HG03442 (cell line): ENCODE results near the gene MIPOL1.
"Not testable (repeated sequence)": the region's sequence is repeated elsewhere in the genome, so short reads cannot be mapped to it uniquely, and the experiment has no call there.

Source experiments
- ATAC-seq: cut with Tn5 transposase; IDR thresholded peaks from one replicate; pipeline ENCODE4 v1.9.1; 2021; ENCODE audit warnings: mild to moderate bottlenecking, moderate library complexity; ENCODE audit not compliant: unreplicated experiment

The MIPOL1 gene

GRCh38 chr14:37230551-37231194, 32.9 kb downstream of the MIPOL1 start:
- peak; percentile 87 for ATAC-seq

DNA sequence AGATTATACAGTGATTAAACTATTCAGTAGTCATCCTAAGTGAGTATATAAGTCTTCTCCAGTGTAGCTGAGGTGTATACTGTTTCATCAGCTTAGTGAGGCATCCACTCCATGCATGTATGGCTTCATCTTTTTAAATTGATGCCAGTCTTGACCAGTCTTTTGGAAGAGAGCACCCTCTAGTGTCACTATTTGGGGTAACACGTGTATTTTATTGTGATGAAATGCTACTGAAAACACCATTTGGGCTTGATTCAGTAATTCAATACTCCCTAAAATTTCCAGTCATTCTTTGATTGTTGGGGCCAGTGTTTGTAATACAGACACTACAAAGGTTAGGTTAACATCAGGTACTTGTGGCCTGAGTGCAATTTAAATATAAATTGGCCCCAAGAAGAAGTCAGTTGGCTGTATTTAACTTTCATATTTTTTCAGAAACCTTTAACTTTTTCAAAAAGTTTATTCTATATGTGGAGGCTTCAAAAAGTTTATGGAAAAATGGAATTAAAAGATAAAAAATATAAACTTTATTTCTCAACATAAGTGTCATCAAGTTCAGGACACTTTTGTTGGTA, 35.3 kb downstream of the MIPOL1 start:
- ATAC-seq: peak; percentile 70

GRCh38 chr14:37234222-37234621, 36.5 kb downstream of the MIPOL1 start:
- ATAC-seq: no peak

- not testable (repeated sequence) for ATAC-seq
These were observed 38.3 kb downstream of the MIPOL1 start for GRCh38 chr14:37236044-37236443.

DNA sequence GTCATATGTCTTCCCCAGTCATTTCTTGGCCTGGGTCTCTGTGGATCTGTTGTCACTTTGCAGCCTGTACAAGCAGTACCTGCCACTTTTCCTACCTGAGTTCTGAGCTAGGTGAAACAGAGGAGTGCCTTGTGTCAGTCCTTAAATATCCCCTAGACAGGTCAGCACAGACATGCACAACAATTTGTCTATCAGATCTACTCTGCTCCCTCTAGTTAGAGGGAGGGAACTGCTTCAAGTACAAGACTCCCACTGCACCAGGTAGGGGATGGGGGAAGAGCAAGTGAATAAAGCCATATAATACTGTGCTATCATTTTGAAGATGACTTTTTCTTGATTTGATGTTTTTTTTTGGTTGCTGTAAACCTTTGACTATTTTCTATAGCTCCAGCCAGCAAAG, 39.4 kb downstream of the MIPOL1 start:
- no peak for ATAC-seq

GRCh38 chr14:37237735-37238200, 40.0 kb downstream of the MIPOL1 start:
- no peak for ATAC-seq

GRCh38 chr14:37241198-37241597, 43.5 kb downstream of the MIPOL1 start:
- no peak for ATAC-seq

DNA sequence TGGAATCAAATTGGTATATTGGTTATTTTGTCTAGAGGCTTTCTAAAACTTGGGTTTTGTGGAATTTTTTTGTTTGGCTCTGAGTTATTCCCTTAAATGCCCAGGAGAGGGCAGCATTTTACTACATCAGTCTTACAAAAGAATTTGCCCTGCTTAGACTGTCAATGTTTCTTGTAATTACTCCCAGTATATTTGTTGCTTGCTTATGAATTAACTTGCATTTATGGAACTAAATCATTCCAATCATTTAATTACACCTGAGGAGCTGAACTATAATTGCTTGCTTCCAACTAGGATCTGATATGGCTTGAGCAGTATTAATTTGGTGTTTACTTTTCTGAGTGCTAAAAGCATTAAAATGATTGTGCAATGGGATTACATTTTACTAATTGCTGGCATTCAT, 48.7 kb downstream of the MIPOL1 start:
- ATAC-seq: peak; percentile 70

DNA sequence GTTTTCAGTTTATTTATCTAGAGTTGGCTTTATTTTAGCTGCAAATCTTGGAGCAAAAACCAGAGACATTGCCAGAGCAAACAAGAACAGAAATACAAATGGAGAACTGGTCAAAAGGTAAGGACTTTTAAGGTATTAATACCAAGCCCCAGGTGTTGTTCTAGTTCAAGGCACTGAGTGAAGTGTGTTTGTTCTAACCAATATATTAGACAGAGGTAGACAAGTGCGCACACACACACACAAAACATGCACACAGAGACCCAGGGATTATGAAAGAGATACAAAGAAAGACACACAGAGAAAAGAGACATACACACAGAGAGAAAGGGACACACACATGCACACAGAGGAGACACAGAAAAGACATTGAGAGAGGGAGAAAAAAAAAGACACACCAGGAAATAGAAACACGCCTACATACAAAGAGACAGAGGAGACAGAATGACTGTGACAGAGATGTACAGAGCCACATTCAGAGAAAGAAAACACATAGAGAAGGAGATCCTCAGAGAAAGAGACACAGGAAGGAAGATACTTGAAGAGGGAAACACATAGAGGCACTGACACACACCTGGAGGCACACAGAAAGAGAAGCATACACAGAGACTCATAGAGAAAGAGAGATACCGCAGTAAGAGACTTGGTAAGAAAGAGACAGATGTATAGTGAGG, 50.2 kb downstream of the MIPOL1 start:
- no peak for ATAC-seq

GRCh38 chr14:37251775-37252174, 54.0 kb downstream of the MIPOL1 start:
- no peak for ATAC-seq

- ATAC-seq: no peak
These were observed 54.7 kb downstream of the MIPOL1 start for GRCh38 chr14:37252434-37252833.

- no peak for ATAC-seq
These were observed 56.2 kb downstream of the MIPOL1 start for GRCh38 chr14:37253905-37254304.

DNA sequence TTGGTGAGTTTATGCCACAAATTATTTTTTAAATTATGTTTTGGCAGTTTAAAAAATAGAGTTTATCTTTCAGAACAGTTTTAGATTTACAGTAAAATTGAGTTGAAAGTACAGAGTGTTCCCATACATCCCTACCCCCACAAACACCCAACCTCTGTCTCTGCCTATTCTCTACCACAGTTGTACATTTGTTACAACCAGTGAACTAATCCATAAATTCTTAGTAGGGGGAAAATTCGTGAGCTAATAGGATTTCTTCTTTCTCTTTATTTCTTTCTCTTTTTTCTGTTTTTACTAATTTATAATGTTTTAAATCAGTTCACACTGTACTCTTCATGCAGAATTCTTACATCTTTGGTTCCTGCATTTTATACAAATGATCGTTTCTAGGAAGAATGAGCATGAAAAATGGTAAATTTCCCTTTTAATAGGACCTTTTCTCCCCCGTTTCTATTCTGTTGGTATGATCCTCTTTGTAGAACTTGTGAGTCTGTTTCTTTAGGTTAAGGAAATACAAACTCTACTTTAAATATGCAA, 56.7 kb downstream of the MIPOL1 start:
- no peak for ATAC-seq

DNA sequence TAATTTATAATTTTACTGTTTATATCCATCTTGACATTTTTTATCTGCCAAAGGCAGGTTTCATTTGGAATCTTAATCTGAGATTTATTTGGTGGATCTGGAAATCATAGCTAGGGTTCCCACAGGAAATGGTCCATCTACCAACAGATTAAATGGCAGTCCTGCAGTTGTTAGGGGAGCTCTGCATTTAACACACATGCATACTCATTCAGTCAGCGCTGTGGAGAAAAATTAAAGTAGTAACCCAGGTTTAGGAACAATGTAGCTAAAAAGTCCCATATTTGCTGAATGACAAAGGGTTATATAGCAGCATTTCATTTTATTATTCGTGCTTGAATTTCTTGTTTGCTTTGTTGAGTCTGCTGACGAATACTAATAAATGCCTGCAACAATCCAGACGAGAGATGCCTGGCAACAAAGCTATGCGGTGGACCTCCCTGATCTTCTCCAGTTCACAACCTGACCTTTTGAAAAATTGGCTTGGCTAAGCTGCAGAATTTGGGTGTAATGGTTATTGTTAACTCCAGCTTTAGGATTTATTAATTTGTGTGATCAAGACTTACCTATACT, 59.8 kb downstream of the MIPOL1 start:
- no peak for ATAC-seq

- ATAC-seq: no peak
These were observed 64.9 kb downstream of the MIPOL1 start for GRCh38 chr14:37262649-37263048.

GRCh38 chr14:37263656-37264236, 66.0 kb downstream of the MIPOL1 start:
- no peak for ATAC-seq

DNA sequence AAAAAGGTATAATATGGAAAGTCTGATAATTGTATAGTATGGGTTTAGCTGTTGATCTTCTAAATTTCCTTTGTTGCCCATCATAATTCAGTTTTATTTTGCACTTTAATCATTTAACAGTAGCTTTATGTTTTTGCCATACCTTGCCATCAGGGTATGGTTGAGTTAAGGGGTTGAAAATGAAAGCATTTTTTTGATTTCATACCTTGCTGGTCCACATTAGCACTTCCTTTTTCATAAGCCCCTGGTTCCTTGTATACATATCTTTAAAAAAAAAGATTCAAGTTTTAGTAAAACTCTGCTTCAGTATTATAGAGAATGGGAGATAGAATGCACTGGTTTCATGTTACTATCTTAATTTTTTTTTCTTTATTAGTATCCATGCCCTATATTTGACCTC, 71.1 kb downstream of the MIPOL1 start:
- ATAC-seq: no peak

DNA sequence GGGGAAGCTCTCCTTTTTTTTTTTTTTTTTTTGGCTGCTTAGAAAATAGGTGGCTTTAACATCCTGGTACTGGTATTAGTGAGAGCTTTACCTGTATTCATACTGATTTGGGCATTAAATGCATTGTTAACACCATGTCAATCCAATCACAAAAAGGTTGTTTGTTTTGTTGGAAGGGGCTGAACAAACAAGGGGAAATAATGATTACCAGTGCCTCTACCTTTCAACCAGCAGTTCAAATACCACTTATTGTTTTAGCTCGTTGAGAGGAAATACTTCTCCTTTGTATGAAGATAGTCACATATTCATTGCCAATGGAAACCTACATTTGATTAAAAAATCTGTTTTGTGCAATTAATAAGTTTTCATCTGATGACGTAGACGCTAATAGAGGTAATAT, 72.9 kb downstream of the MIPOL1 start:
- no peak for ATAC-seq

GRCh38 chr14:37272569-37272968, 74.8 kb downstream of the MIPOL1 start:
- ATAC-seq: no peak

DNA sequence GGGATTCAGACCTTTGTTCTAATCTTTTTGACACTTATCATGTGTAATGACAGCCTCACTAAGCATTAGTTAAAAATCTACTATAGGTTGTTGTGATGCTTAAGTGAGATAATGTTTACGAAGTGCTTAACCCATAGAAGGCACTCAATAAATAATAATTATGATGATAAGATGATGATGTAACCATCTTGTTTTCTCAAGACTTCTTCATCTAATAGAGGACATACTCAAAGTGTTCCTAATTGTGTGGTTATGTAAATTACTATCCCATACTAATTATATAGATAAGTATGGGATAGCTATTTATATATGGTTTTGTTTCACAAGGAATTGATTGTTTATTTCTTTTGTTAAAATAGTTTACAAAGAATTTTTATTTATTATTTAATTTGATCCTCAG, 76.9 kb downstream of the MIPOL1 start:
- ATAC-seq: no peak

- ATAC-seq: no peak
These were observed 78.2 kb downstream of the MIPOL1 start for GRCh38 chr14:37275963-37276362.
